Measurements from ENCODE around the gene APC.

Gene APC

DNA sequence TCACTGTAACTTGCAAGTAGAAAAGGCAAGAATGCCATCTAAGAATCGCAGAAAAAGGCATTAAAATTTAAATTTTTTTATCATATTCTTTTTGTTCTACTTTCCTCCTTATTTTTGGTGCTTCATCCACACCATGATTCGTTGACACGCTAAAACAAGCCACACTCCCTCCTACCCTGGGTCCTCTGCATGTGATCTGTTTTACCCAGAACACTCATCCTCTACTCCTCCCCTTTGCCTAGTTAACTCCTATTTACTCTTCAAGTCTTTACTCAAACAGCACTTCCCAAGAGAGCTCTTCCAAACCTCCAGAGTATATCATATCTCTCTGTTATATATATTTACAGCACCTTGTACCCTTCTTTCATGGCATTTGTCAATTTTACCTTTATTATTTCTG lies 62.0 kb downstream of the APC start:
- no peaks in the 10 kb centered on the region for H3K27me3 ChIP-seq (ENCODE audit: control insufficient read depth in 1 of 2, insufficient read depth in 2 of 2, low read length in 2 of 2)

DNA sequence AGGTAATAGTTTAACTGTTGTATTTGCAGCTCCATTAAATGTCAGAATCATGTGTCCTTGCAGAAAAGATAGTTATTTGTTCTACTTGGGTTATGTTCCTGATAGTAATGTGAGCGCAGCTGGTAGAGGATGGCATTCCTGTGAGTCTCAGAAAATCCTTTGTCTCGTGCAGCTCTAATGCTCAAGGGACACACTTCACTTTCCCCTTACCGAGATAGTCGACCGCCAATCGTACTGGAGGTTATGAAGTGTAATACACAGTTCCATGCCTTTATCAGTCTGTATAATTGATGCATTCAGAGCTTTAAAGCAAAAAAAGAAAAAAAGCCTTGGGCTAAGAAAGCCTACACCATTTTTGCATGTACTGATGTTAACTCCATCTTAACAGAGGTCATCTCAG lies 63.2 kb downstream of the APC start:
- no peaks in the 10 kb centered on the region for H3K9me3 ChIP-seq (ENCODE audit: control insufficient read depth in 1 of 2, low read length in 2 of 2)
- H3K36me3 ChIP-seq (ENCODE audit: control insufficient read depth in 1 of 2, insufficient read depth in 2 of 2, low read length in 2 of 2) = peaks cover 12% of the 10 kb centered on the region in 2 donors
- no peaks in the 10 kb centered on the region for H3K27me3 ChIP-seq (ENCODE audit: control insufficient read depth in 1 of 2, insufficient read depth in 2 of 2, low read length in 2 of 2)
- H3K9ac ChIP-seq (ENCODE audit: low read depth in 1 of 2, low read length in 2 of 2) = no peak overlapping the region
- no peak overlapping the region for H3K4me3 ChIP-seq (ENCODE audit: low read depth in 1 of 2, low read length in 2 of 2)
- no peaks in the 10 kb centered on the region for H3K4me1 ChIP-seq (ENCODE audit: control insufficient read depth in 1 of 2, insufficient read depth in 2 of 2, low read length in 2 of 2)
- H3K27ac ChIP-seq (ENCODE audit: low read depth, low read length) = no peak overlapping the region

More for the DNA sequence above, 62.0 kb downstream of the APC start:
- Histone ChIP-seq H3K27ac (ENCODE audit: low read depth, low read length) (no peak overlapping the region), H3K9ac (ENCODE audit: low read depth in 1 of 2, low read length in 2 of 2) (no peak overlapping the region), H3K4me1 (ENCODE audit: control insufficient read depth in 1 of 2, insufficient read depth in 2 of 2, low read length in 2 of 2) (no peaks in the 10 kb centered on the region), H3K4me3 (ENCODE audit: low read depth in 1 of 2, low read length in 2 of 2) (no peak overlapping the region), H3K9me3 (ENCODE audit: control insufficient read depth in 1 of 2, low read length in 2 of 2) (no peaks in the 10 kb centered on the region), H3K36me3 (ENCODE audit: control insufficient read depth in 1 of 2, insufficient read depth in 2 of 2, low read length in 2 of 2) (peaks cover 5 to 6% of the 10 kb centered on the region in 2 donors)

DNA sequence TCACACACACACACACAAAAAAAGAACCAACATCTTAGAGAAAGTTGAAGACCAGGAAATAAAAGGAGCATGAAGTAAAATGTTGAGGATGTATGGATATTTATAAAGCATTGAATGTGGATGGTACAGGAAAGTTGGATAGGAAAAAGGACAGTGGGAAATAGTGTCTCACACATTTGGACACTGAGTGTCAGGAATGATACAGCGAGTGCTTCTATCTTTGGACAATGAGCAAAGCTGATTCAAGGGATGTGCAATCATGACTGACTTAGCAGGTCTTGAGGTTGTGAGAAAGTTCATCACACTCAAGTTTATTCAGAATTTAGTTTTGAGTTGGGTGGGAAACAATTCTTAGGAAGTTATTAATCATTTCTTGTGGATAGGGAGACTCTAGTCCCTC lies 73.3 kb downstream of the APC start:
- no peaks in the 10 kb centered on the region for H3K27me3 ChIP-seq (ENCODE audit: control insufficient read depth in 1 of 2, insufficient read depth in 2 of 2, low read length in 2 of 2)
- H3K36me3 ChIP-seq (ENCODE audit: control insufficient read depth in 1 of 2, insufficient read depth in 2 of 2, low read length in 2 of 2) = peaks cover 14 to 22% of the 10 kb centered on the region in 2 donors
- H3K9me3 ChIP-seq (ENCODE audit: control insufficient read depth in 1 of 2, low read length in 2 of 2) = no peaks in the 10 kb centered on the region
- H3K4me3 ChIP-seq (ENCODE audit: low read depth in 1 of 2, low read length in 2 of 2) = no peak overlapping the region
- no peak overlapping the region for H3K9ac ChIP-seq (ENCODE audit: low read depth in 1 of 2, low read length in 2 of 2)
- no peak overlapping the region for H3K27ac ChIP-seq (ENCODE audit: low read depth, low read length)
- no peaks in the 10 kb centered on the region for H3K4me1 ChIP-seq (ENCODE audit: control insufficient read depth in 1 of 2, insufficient read depth in 2 of 2, low read length in 2 of 2)

DNA sequence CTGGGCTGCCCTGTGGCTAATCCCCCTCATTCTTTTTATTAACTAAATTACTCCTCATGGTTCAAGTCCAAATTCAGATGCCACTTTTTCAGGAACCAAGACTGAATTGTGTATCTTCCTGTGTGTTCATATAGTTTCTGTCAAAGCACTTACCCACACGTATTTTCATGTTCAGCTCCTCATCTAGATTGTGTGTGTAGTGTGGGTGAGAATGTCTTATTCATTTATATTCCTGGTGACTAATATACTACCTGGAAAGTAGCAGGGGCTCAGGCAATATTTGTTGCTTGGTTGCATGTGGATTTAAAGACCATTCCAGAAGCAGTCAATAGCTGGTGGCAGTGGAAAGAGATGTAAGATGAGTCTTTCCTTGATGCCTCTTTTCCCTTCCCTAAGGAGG lies 74.9 kb downstream of the APC start:
- no peak overlapping the region for H3K4me3 ChIP-seq (ENCODE audit: low read depth in 1 of 2, low read length in 2 of 2)
- no peak overlapping the region for H3K27ac ChIP-seq (ENCODE audit: low read depth, low read length)
- no peaks in the 10 kb centered on the region for H3K4me1 ChIP-seq (ENCODE audit: control insufficient read depth in 1 of 2, insufficient read depth in 2 of 2, low read length in 2 of 2)
- H3K36me3 ChIP-seq (ENCODE audit: control insufficient read depth in 1 of 2, insufficient read depth in 2 of 2, low read length in 2 of 2) = peaks cover 15 to 24% of the 10 kb centered on the region in 2 donors
- H3K27me3 ChIP-seq (ENCODE audit: control insufficient read depth in 1 of 2, insufficient read depth in 2 of 2, low read length in 2 of 2) = no peaks in the 10 kb centered on the region
- H3K9ac ChIP-seq (ENCODE audit: low read depth in 1 of 2, low read length in 2 of 2) = no peak overlapping the region
- no peaks in the 10 kb centered on the region for H3K9me3 ChIP-seq (ENCODE audit: control insufficient read depth in 1 of 2, low read length in 2 of 2)

DNA sequence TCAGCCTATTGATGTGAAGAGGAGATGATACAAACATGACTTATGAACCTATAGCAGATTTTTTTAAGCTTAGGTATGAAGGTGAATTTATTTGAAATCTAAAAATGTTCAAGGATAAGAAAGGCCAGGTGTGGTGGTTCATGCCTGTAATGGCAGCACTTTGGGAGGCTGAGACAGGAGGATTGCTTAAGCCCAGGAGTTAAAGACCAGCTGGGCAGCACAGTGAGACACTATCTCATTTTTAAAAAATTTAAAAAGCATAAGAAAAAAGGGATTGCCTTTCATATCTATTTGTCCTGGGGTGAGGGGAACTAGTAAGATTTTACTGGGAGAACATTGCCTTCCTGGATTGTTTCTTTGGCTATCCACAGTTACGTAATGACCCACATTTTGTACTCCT lies 82.6 kb downstream of the APC start:
- no peaks in the 10 kb centered on the region for H3K9me3 ChIP-seq (ENCODE audit: control insufficient read depth in 1 of 2, low read length in 2 of 2)
- H3K36me3 ChIP-seq (ENCODE audit: control insufficient read depth in 1 of 2, insufficient read depth in 2 of 2, low read length in 2 of 2) = peaks cover 23 to 41% of the 10 kb centered on the region in 2 donors
- no peaks in the 10 kb centered on the region for H3K4me1 ChIP-seq (ENCODE audit: control insufficient read depth in 1 of 2, insufficient read depth in 2 of 2, low read length in 2 of 2)
- no peak overlapping the region for H3K27ac ChIP-seq (ENCODE audit: low read depth, low read length)
- no peaks in the 10 kb centered on the region for H3K27me3 ChIP-seq (ENCODE audit: control insufficient read depth in 1 of 2, insufficient read depth in 2 of 2, low read length in 2 of 2)
- no peak overlapping the region for H3K9ac ChIP-seq (ENCODE audit: low read depth in 1 of 2, low read length in 2 of 2)
- no peak overlapping the region for H3K4me3 ChIP-seq (ENCODE audit: low read depth in 1 of 2, low read length in 2 of 2)

DNA sequence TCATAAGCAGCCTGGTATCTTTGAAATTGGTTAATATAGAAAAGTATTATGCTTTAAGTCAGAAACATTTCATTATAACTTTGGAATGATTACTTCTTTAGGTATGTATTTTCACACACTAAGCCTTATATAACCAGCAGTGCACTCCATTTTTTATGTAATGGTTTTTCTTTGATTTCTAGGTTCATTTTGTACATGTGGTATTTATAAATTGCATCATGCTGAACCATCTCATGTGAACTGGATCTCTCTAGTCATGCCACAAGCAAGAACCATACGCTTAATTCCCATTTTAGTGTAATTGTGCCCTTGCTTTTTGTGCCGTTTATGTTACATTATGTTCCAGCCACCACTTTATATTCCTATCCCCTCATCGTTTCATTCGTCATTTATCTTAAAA lies 84.8 kb downstream of the APC start:
- H3K36me3 ChIP-seq (ENCODE audit: control insufficient read depth in 1 of 2, insufficient read depth in 2 of 2, low read length in 2 of 2) = peaks cover 15 to 46% of the 10 kb centered on the region in 2 donors
- no peak overlapping the region for H3K27ac ChIP-seq (ENCODE audit: low read depth, low read length)
- H3K4me3 ChIP-seq (ENCODE audit: low read depth in 1 of 2, low read length in 2 of 2) = no peak overlapping the region
- H3K9ac ChIP-seq (ENCODE audit: low read depth in 1 of 2, low read length in 2 of 2) = no peak overlapping the region
- H3K9me3 ChIP-seq (ENCODE audit: control insufficient read depth in 1 of 2, low read length in 2 of 2) = no peaks in the 10 kb centered on the region
- no peaks in the 10 kb centered on the region for H3K27me3 ChIP-seq (ENCODE audit: control insufficient read depth in 1 of 2, insufficient read depth in 2 of 2, low read length in 2 of 2)
- no peaks in the 10 kb centered on the region for H3K4me1 ChIP-seq (ENCODE audit: control insufficient read depth in 1 of 2, insufficient read depth in 2 of 2, low read length in 2 of 2)

DNA sequence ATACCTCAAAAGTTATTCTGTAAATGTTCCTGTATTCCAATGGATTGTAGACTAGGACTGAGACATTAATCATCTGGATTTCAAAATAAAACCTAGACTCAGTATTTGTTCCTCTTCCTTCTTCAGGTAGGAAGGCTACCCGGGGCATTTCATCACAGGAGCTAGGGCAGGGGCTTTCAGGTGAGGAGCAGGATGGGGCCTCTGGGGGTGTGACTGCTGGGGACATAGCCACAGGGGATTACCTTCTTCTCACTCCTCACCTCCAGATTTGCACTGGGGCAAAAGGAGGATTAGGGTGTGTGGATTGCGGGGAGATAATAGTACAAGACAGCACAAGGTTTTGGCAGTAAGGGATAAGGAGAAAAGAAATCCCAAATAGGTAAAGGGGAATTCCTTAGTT lies 85.5 kb downstream of the APC start:
- Histone ChIP-seq H3K4me1 (ENCODE audit: control insufficient read depth in 1 of 2, insufficient read depth in 2 of 2, low read length in 2 of 2) (no peaks in the 10 kb centered on the region), H3K27ac (ENCODE audit: low read depth, low read length) (no peak overlapping the region), H3K9me3 (ENCODE audit: control insufficient read depth in 1 of 2, low read length in 2 of 2) (no peaks in the 10 kb centered on the region), H3K27me3 (ENCODE audit: control insufficient read depth in 1 of 2, insufficient read depth in 2 of 2, low read length in 2 of 2) (no peaks in the 10 kb centered on the region), H3K9ac (ENCODE audit: low read depth in 1 of 2, low read length in 2 of 2) (no peak overlapping the region), H3K4me3 (ENCODE audit: low read depth in 1 of 2, low read length in 2 of 2) (no peak overlapping the region), H3K36me3 (ENCODE audit: control insufficient read depth in 1 of 2, insufficient read depth in 2 of 2, low read length in 2 of 2) (peaks cover 15 to 53% of the 10 kb centered on the region in 2 donors)

DNA sequence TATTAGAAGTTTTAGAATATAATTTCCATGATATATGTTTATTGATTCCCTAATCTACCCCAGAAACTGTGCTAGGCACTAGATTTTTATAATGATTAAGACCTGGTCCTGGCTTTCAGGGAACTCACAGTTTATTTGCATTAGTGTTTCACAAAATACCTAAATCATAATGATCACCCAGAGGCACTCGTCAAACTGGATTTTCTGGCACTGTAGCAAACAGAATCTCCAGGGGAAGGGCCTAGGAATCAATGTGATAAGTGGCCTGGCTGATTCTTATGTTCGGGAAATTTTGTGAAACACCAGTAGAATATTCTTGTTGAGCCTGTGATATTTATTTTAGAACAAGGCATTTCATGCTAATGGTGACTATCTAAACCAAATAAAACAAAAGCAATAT lies 86.0 kb downstream of the APC start:
- no peak overlapping the region for H3K9ac ChIP-seq (ENCODE audit: low read depth in 1 of 2, low read length in 2 of 2)
- H3K4me1 ChIP-seq (ENCODE audit: control insufficient read depth in 1 of 2, insufficient read depth in 2 of 2, low read length in 2 of 2) = no peaks in the 10 kb centered on the region
- H3K4me3 ChIP-seq (ENCODE audit: low read depth in 1 of 2, low read length in 2 of 2) = no peak overlapping the region
- no peaks in the 10 kb centered on the region for H3K27me3 ChIP-seq (ENCODE audit: control insufficient read depth in 1 of 2, insufficient read depth in 2 of 2, low read length in 2 of 2)
- no peaks in the 10 kb centered on the region for H3K9me3 ChIP-seq (ENCODE audit: control insufficient read depth in 1 of 2, low read length in 2 of 2)
- no peak overlapping the region for H3K27ac ChIP-seq (ENCODE audit: low read depth, low read length)
- peaks cover 15 to 58% of the 10 kb centered on the region in 2 donors for H3K36me3 ChIP-seq (ENCODE audit: control insufficient read depth in 1 of 2, insufficient read depth in 2 of 2, low read length in 2 of 2)

DNA sequence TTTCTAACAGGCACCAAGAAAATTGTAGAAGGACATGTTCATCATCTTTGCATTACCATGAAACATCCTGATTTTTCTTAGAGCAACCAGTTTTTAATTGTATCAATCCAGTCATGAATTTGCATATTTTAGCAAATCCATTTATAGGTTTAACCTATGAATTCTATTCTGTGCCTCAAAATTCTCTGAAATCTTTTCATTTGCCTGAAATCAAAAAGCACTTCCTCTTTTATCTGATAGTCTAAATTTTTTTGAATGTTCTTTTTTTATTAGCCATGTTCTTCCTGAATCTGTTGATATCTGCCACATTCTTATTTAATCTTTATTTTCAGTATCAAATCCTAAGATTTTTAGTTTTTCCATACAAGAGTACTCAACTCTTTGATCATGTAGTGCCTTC lies 86.5 kb downstream of the APC start:
- no peak overlapping the region for H3K9ac ChIP-seq (ENCODE audit: low read depth in 1 of 2, low read length in 2 of 2)
- H3K4me3 ChIP-seq (ENCODE audit: low read depth in 1 of 2, low read length in 2 of 2) = no peak overlapping the region
- no peaks in the 10 kb centered on the region for H3K27me3 ChIP-seq (ENCODE audit: control insufficient read depth in 1 of 2, insufficient read depth in 2 of 2, low read length in 2 of 2)
- peaks cover 15 to 60% of the 10 kb centered on the region in 2 donors for H3K36me3 ChIP-seq (ENCODE audit: control insufficient read depth in 1 of 2, insufficient read depth in 2 of 2, low read length in 2 of 2)
- H3K9me3 ChIP-seq (ENCODE audit: control insufficient read depth in 1 of 2, low read length in 2 of 2) = no peaks in the 10 kb centered on the region
- no peak overlapping the region for H3K27ac ChIP-seq (ENCODE audit: low read depth, low read length)
- H3K4me1 ChIP-seq (ENCODE audit: control insufficient read depth in 1 of 2, insufficient read depth in 2 of 2, low read length in 2 of 2) = no peaks in the 10 kb centered on the region

DNA sequence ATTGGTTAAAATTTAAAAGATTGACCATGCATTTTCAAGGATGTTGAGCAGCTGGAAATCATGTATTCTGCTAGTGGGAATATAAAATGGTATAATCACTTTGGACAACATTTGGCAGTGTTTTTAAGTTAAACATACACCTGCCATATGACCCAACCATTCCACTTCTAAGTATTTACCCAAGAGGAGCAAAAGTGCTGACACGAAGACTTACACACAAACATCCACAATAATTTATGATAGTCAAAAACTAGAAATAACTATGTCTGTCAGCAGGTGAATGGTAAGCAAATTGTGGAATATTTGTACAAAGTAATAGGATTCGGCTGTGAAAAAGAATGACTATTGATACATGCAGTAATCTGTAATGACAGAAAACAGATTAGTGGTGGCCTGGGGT lies 92.7 kb downstream of the APC start:
- peaks cover 5 to 49% of the 10 kb centered on the region in 2 donors for H3K36me3 ChIP-seq (ENCODE audit: control insufficient read depth in 1 of 2, insufficient read depth in 2 of 2, low read length in 2 of 2)

DNA sequence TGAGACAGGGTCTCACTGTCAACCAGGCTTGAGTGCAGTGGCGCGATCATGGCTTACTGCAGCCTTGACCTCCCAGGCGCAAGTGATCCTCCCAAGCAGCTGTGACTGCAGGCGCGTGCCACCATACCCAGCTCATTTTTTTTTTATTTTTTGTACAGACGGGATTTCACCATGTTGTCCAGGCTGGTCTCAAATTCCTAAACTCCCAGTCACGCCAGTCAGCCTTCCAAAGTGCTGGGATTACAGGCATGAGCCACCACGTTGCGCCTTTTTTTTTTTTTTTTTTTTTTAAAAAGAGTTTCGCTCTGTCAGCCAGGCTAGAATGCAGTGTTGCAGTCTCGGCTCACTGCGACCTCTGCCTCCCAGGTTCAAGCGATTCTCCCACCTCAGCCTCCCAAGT lies 96.3 kb downstream of the APC start:
- Histone ChIP-seq H3K4me1 (ENCODE audit: control insufficient read depth in 1 of 2, insufficient read depth in 2 of 2, low read length in 2 of 2) (no peaks in the 10 kb centered on the region), H3K9me3 (ENCODE audit: control insufficient read depth in 1 of 2, low read length in 2 of 2) (no peaks in the 10 kb centered on the region), H3K36me3 (ENCODE audit: control insufficient read depth in 1 of 2, insufficient read depth in 2 of 2, low read length in 2 of 2) (peaks cover 22 to 42% of the 10 kb centered on the region in 2 donors), H3K27ac (ENCODE audit: low read depth, low read length) (no peak overlapping the region), H3K4me3 (ENCODE audit: low read depth in 1 of 2, low read length in 2 of 2) (no peak overlapping the region), H3K9ac (ENCODE audit: low read depth in 1 of 2, low read length in 2 of 2) (no peak overlapping the region), H3K27me3 (ENCODE audit: control insufficient read depth in 1 of 2, insufficient read depth in 2 of 2, low read length in 2 of 2) (no peaks in the 10 kb centered on the region)

More for the DNA sequence above, 92.7 kb downstream of the APC start:
- Histone ChIP-seq H3K9ac (ENCODE audit: low read depth in 1 of 2, low read length in 2 of 2) (no peak overlapping the region), H3K9me3 (ENCODE audit: control insufficient read depth in 1 of 2, low read length in 2 of 2) (no peaks in the 10 kb centered on the region), H3K27me3 (ENCODE audit: control insufficient read depth in 1 of 2, insufficient read depth in 2 of 2, low read length in 2 of 2) (no peaks in the 10 kb centered on the region), H3K4me1 (ENCODE audit: control insufficient read depth in 1 of 2, insufficient read depth in 2 of 2, low read length in 2 of 2) (no peaks in the 10 kb centered on the region), H3K4me3 (ENCODE audit: low read depth in 1 of 2, low read length in 2 of 2) (no peak overlapping the region), H3K27ac (ENCODE audit: low read depth, low read length) (no peak overlapping the region)
